ENCODE data around the gene KRTAP10-9.

GRCh38 chr21:44671911-44672310 is 45.0 kb downstream of the KRTAP10-9 start:
- no peak for TF ChIP-seq EZH2 (IDR thresholded peaks at IDR 0.05; ENCODE audit: low read depth, low read length, severe bottlenecking)
- no peak for TF ChIP-seq TAF1 (IDR thresholded peaks at IDR 0.05; ENCODE audit: low read depth, low read length)
- TF ChIP-seq CTCF (IDR thresholded peaks at IDR 0.05; ENCODE audit: control extremely low read depth in 1 of 3, insufficient read depth in 1 of 3, low read depth in 1 of 3, low read length in 3 of 3), result no peak
- no peak for TF ChIP-seq RAD21 (IDR thresholded peaks at IDR 0.05 in 1 of 2, conservative IDR thresholded peaks at IDR 0.05 in 1 of 2; ENCODE audit: low read depth in 2 of 2, low read length in 2 of 2)
- TF ChIP-seq CBX5 (IDR thresholded peaks at IDR 0.05; ENCODE audit: low read depth, low read length), result no peak

Data from H1 (cell line).